HepG2 (cell line): ENCODE results near the gene AUH. TPM values are rescaled to one million over a fixed set of nuclear protein-coding genes. Genes with fewer than 3 reads are reported as not detected.
A peak's percentile ranks its signal among the peaks of the same experiment; 100 is the strongest.

Experiments used
- HNF1A ChIP-seq, 2 experiments: sonication (generic) in 1 of 2; formaldehyde crosslinking in 1 of 2; IDR thresholded peaks; 2 replicates each; pipeline versions ENCODE4 v1.4.0 to v1.6.1; 2016 to 2020; ENCODE audit warnings: borderline replicate concordance in 1 of 2, low read depth in 1 of 2, mild to moderate bottlenecking in 1 of 2, missing genetic modification reagents in 1 of 2
- ZSCAN5A ChIP-seq: sonication (generic); formaldehyde crosslinking; IDR thresholded peaks from 2 replicates; pipeline ENCODE4 v1.8.0; 2022; ENCODE audit warnings: mild to moderate bottlenecking, missing genetic modification reagents, borderline replicate concordance
- polyA plus RNA-seq, 8 experiments: library from polyadenylated mRNA; depleted of rRNA in 3 of 8; stranded (reverse) in 7 of 8; unstranded in 1 of 8; fragments of >200 nt; fragmentation: Illumina TruSeq in 4 of 8; extraction: Trizol in 4 of 8; gene quantifications; 2 replicates each; pipeline versions ENCODE4 v1.2.1 to v1.2.3, GENCODE V29; 2011 to 2016; ENCODE audit warnings: low read depth in 4 of 8, missing spikeins in 1 of 8, mixed read lengths in 1 of 8; ENCODE audit not compliant: insufficient read depth in 1 of 8
- total RNA-seq, 5 experiments: library from RNA; depleted of rRNA; stranded (reverse); fragments of >200 nt; fragmentation: Illumina TruSeq; extraction: Trizol; gene quantifications; 2 replicates each; pipeline ENCODE4 v1.2.3, GENCODE V29; 2016; ENCODE audit warnings: low read depth in 1 of 5
- TF ChIP-seq, protein P1 (sequence below): sonication (generic); formaldehyde crosslinking; conservative IDR thresholded peaks from 2 replicates; pipeline ENCODE4 v1.4.0; 2020; ENCODE audit warnings: missing genetic modification reagents

The AUH gene
- total and polyA plus RNA-seq, 2 of the 13 experiments (the other 11 are each of a cell fraction or from before 2014, with no cell fraction given): 25.8 to 31.9 TPM

GRCh38 chr9:91185193-91185886 is 176.4 kb downstream of the AUH start (continued):
- TF ChIP-seq ZSCAN5A: 0 out of 2 replicates have a peak, but pooled peaks have one; percentile 29
- no peak for TF ChIP-seq HNF1A (IDR thresholded peaks at IDR 0.05; ENCODE audit: low read depth)
- no peak for TF ChIP-seq HNF1A (CRISPR knock-in tag; IDR thresholded peaks at IDR 0.05; ENCODE audit: borderline replicate concordance)
- TF ChIP-seq, protein P1, sequence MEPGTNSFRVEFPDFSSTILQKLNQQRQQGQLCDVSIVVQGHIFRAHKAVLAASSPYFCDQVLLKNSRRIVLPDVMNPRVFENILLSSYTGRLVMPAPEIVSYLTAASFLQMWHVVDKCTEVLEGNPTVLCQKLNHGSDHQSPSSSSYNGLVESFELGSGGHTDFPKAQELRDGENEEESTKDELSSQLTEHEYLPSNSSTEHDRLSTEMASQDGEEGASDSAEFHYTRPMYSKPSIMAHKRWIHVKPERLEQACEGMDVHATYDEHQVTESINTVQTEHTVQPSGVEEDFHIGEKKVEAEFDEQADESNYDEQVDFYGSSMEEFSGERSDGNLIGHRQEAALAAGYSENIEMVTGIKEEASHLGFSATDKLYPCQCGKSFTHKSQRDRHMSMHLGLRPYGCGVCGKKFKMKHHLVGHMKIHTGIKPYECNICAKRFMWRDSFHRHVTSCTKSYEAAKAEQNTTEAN (CRISPR knock-in tag): 0 out of 2 replicates have a peak, but pooled peaks have one; percentile 35
- TF ChIP-seq, all 625 proteins: peak for 47
